GM19238 (cell line): Measurements from ENCODE around the gene FOXO6.

Source experiments
- DNase-seq: peaks from one replicate; pipeline ENCODE4 v3.0.0; 2011; ENCODE audit warnings: low spot score; ENCODE audit not compliant: insufficient read length

The FOXO6 gene

GRCh38 chr1:41350055-41350378 is 11.2 kb upstream of the FOXO6 start:
- no peak for DNase-seq

- no peak for DNase-seq
Measured at GRCh38 chr1:41351262-41352151, 9.7 kb upstream of the FOXO6 start.

GRCh38 chr1:41353744-41354143 is 7.5 kb upstream of the FOXO6 start:
- DNase-seq: no peak

GRCh38 chr1:41354956-41355355 is 6.3 kb upstream of the FOXO6 start:
- no peak for DNase-seq

GRCh38 chr1:41355356-41355755 is 5.9 kb upstream of the FOXO6 start:
- DNase-seq: no peak

GRCh38 chr1:41355761-41356160 is 5.5 kb upstream of the FOXO6 start:
- DNase-seq: no peak

GRCh38 chr1:41356752-41357151 is 4.5 kb upstream of the FOXO6 start:
- DNase-seq: no peak

- no peak for DNase-seq
Measured at GRCh38 chr1:41357451-41358101, 3.7 kb upstream of the FOXO6 start.

GRCh38 chr1:41358131-41359021 is 2.9 kb upstream of the FOXO6 start:
- no peak for DNase-seq

- no peak for DNase-seq
Measured at GRCh38 chr1:41359211-41360073, 1.8 kb upstream of the FOXO6 start.

GRCh38 chr1:41360074-41360785 is 1.0 kb upstream of the FOXO6 start:
- DNase-seq: no peak

GRCh38 chr1:41361495-41362356 is 492 bp downstream of the FOXO6 start:
- no peak for DNase-seq

- no peak for DNase-seq
Measured at GRCh38 chr1:41362357-41362721, 1.1 kb downstream of the FOXO6 start.

GRCh38 chr1:41362749-41363590 is 1.7 kb downstream of the FOXO6 start:
- no peak for DNase-seq

- no peak for DNase-seq
Measured at GRCh38 chr1:41363591-41364320, 2.5 kb downstream of the FOXO6 start.

- no peak for DNase-seq
Measured at GRCh38 chr1:41364442-41365319, 3.4 kb downstream of the FOXO6 start.

- DNase-seq: no peak
Measured at GRCh38 chr1:41365320-41365633, 4.0 kb downstream of the FOXO6 start.
